ENCODE data around the gene TOMM20.
"Not testable (repeated sequence)": the region's sequence is repeated elsewhere in the genome, so short reads cannot be mapped to it uniquely, and the experiment has no call there.

The TOMM20 gene

GRCh38 chr1:235128456-235129328 lies at the start of gene TOMM20:
Gene TOMM20 (minus strand): TSS chr1:235128837. CDS start chr1:235128715, 122 bp downstream.
- peak; percentile 56 to 96 (median 92) for DNase-seq

- no peak for DNase-seq
Observed at GRCh38 chr1:235176486-235176885, 47.8 kb upstream of the TOMM20 start.

- DNase-seq = no peak
Observed at GRCh38 chr1:235169986-235170385, 41.3 kb upstream of the TOMM20 start.

- no peak for DNase-seq
Observed at GRCh38 chr1:235168375-235168774, 39.7 kb upstream of the TOMM20 start.

- peak in 2 of 14 donors; percentile 15 to 28 for DNase-seq
Observed at GRCh38 chr1:235161685-235162327, 33.2 kb upstream of the TOMM20 start.

- DNase-seq = peak; percentile 45 to 95 (median 86)
Observed at GRCh38 chr1:235160957-235161684, 32.5 kb upstream of the TOMM20 start, which contains the start of gene RBM34. Gene RBM34 (minus strand): TSS chr1:235161250. CDS start chr1:235161226, 24 bp downstream.

- no peak for DNase-seq
Observed at GRCh38 chr1:235160383-235160956, 31.8 kb upstream of the TOMM20 start.

GRCh38 chr1:235159930-235160329 lies 31.3 kb upstream of the TOMM20 start:
- DNase-seq = not testable (repeated sequence)

GRCh38 chr1:235159284-235159683 lies 30.6 kb upstream of the TOMM20 start:
- not testable (repeated sequence) for DNase-seq

GRCh38 chr1:235158680-235159079 lies 30.0 kb upstream of the TOMM20 start:
- no peak for DNase-seq

- DNase-seq = no peak
Observed at GRCh38 chr1:235157150-235157549, 28.5 kb upstream of the TOMM20 start.

GRCh38 chr1:235156740-235157139 lies 28.1 kb upstream of the TOMM20 start:
- no peak for DNase-seq

- DNase-seq = no peak
Observed at GRCh38 chr1:235156265-235156664, 27.6 kb upstream of the TOMM20 start.

GRCh38 chr1:235152235-235152634 lies 23.6 kb upstream of the TOMM20 start:
- no peak for DNase-seq

- DNase-seq = no peak
Observed at GRCh38 chr1:235151033-235151432, 22.4 kb upstream of the TOMM20 start.

GRCh38 chr1:235149824-235150223 lies 21.2 kb upstream of the TOMM20 start:
- DNase-seq = no peak

GRCh38 chr1:235147269-235147668 lies 18.6 kb upstream of the TOMM20 start:
- no peak for DNase-seq

GRCh38 chr1:235145639-235146038 lies 17.0 kb upstream of the TOMM20 start:
- no peak for DNase-seq

- no peak for DNase-seq
Observed at GRCh38 chr1:235142991-235143390, 14.4 kb upstream of the TOMM20 start.

- no peak for DNase-seq
Observed at GRCh38 chr1:235139315-235139714, 10.7 kb upstream of the TOMM20 start.

GRCh38 chr1:235138821-235139220 lies 10.2 kb upstream of the TOMM20 start:
- no peak for DNase-seq

GRCh38 chr1:235136111-235136510 lies 7.5 kb upstream of the TOMM20 start:
- no peak for DNase-seq

GRCh38 chr1:235134171-235134570 lies 5.5 kb upstream of the TOMM20 start:
- DNase-seq = no peak

All from C1 segment of cervical spinal cord (tissue), 14 donors.